NCI-H187 (cell line): ENCODE data around the gene CDHR3.

Experiments used
- DNase-seq, 2 experiments: peaks; one replicate each; lab custom pipeline; 2025; lab: John Stamatoyannopoulos, UW

The CDHR3 gene

GRCh38 chr7:106064771-106065574 lies 101.9 kb downstream of the CDHR3 start:
- DNase-seq, result no peak

DNA sequence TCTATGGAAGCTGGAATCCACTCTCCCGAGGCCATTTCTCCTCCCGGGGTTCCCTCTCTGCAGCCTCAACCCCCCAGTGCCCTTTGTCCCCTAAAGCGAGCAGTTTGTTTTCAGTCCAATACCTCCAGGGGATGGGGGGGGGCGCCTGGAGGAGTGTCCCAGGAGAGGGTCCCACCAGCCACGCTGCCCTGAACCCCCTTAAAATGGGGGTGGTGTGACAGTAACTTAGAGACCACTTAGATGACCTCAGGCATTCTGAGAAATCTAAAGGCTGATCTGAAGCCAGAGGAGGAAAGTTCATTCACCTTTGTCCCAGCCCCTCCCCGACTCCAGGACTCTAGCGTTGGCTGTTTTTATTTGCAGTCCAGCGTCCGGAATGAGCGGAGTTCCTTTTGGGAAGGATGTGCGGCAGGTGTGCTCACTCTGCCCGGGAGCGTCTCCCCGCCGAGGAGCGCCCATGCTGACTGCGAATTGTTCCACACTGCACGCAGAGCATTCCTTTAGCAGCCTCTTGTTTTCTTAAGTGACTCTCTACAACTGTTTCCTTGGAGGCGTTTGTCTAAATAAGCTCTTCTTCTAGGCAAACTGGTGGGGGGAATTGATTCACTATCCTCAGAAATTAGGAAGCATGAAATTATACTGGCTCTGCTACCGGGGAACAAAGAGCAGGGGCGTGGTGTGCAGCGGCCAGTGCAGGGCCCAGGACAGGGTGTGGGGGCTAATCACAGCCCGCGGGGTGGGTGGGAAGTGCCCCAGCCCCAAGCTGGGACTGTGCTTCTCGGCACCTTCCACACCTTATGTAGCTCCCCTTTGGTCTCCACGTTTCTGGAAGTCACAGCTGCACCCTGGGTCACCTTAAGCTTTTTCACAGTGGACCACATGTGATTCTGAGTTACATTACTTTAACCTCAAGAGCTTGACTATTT lies 102.8 kb downstream of the CDHR3 start:
- no peak for DNase-seq

- DNase-seq, result no peak
Measured at GRCh38 chr7:106067678-106068077, 104.6 kb downstream of the CDHR3 start.

- no peak for DNase-seq
Measured at GRCh38 chr7:106068538-106068961, 105.5 kb downstream of the CDHR3 start.

- no peak for DNase-seq
Measured at GRCh38 chr7:106068986-106069385, 105.9 kb downstream of the CDHR3 start.

DNA sequence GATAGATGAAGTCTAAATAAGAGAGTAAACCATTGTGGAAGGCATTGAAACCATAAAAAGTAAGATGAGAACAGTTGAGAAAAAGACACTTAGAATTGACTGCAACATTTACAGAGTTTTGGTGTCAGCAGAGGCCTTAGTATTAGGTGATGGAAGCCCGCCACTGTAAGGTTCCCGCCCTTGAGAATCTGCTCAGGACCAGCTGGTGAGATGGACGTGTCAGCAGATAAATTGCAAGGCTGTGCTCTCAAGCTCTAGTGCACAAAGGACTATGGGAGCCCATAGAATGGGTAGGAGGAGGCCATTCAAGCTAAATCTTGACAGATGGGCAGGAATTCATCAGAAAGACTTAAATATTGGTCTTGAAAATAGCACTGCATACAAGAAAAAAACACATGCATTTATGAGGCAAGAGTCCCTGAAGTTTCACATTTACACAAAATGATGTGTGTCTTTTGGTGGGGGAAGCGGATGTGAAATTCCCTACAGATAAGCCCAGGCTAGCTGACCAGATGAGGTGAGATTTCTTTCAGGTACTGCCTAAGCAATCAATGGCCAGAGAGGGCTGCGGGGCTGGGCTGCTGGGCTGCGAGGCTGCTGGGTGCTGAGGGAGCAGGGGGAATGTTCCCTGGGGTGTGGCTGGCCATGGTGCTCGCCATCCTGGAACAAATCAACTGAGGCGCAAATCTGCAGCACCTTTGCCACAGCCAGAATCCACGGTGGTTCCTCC lies 106.6 kb downstream of the CDHR3 start:
- no peak for DNase-seq

- no peak for DNase-seq
Measured at GRCh38 chr7:106070201-106070551, 107.1 kb downstream of the CDHR3 start.

DNA sequence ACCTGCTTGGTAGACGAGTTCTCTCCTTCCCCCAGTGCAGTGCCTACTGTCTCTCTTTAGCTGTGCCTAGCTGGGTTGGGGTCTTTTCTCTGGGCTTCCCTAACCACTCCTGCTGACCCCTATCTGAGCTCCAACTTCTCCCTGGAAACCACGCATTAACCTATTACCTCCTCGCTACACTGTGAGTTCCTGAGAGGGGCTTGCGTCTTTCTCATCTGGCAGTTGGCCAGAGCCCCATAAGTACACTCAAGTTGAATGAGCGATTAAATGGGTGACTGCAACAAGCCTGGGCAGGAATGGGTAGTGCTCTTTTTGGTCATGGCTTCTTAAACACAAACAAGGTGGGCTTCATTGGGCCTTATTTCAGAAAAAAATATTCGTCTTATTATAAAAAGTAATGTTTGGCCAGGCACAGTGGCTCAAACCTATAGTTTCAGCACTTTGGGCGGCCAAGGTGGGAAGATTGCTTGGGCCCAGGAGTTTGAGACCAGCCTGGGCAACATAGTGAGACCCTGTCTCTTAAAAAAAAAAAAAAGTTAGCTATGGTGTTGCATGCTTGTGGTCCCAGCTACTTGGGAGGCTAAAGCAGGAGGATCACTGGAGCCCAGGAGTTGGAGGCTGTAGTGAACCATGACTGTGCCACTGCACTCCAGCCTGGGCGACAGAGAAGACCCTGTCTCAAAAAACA lies 107.6 kb downstream of the CDHR3 start:
- peak; percentile 76 for DNase-seq

- DNase-seq, result peak; percentile 55 to 79
Measured at GRCh38 chr7:106071356-106071998, 108.4 kb downstream of the CDHR3 start.

DNA sequence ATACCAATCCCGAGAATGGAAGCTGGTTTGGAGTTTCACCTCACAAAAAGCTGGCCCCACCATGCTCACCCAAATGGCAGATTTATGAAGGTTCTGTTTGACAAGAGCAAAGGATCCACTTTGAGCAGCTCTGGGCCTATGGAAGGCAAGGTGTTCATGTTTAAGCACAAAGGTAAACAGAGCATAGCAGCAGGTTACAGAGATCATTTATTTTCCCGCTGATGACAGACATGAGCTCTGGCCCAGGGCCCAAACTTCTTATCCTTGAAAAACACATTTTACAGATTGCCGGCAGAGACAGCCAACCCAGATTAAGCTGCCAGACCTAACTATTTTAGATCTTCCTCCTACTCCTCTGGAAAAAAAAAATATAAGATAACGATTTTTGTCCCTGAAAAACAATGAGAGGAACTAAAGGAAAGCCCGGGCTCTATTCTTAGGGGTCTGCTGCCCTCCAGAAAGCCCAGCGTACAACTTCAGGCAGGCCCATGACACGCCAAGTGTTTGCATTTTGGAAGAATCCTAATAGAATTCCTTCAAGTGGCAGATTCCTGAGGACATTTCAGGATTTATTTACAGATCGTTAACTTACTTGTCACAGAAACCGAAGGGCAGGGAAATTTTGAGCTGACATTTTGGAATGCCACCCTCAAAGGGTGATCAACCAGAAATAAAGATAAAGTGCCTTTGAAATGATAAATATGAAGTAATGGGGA lies 109.1 kb downstream of the CDHR3 start:
- peak in 1 of 2 experiments; percentile 79 for DNase-seq

DNA sequence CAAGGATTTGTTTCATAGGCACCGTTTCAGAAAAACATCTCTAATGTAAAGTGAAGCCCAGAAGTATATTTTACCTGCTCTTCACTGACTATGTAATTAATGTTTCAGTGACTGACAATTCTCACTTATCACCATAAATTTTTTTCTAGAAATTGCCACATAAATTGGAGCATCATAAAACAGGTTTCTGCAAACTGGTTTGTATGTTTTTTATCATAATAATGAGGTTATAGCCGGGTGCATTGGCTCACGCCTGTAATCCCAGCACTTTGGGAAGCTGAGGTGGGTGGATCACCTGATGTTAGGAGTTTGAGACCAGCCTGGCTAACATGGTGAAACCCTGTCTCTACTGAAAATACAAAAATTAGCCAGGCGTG lies 109.6 kb downstream of the CDHR3 start:
- no peak for DNase-seq

- DNase-seq, result no peak
Measured at GRCh38 chr7:106073701-106074100, 110.6 kb downstream of the CDHR3 start.

- no peak for DNase-seq
Measured at GRCh38 chr7:106074257-106074656, 111.2 kb downstream of the CDHR3 start.

DNA sequence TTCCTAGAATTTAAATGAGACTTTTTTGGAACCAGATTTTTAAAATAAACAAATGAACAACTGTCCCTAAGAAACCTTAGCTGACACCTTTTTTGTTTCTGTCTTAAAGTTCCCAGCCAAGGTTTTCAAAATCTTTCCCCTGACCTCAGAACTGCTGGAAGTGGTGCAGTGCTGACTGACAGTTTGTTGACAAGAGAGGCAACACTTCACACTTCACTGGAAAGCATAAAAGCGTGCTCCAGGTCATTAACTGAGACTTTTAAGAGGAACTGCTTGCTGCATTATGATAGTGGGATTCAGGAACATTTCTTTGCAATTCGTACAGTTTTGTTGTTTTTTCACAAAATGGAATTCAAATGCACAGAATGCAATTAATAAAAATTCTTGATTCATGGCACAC lies 112.9 kb downstream of the CDHR3 start:
- no peak for DNase-seq

DNA sequence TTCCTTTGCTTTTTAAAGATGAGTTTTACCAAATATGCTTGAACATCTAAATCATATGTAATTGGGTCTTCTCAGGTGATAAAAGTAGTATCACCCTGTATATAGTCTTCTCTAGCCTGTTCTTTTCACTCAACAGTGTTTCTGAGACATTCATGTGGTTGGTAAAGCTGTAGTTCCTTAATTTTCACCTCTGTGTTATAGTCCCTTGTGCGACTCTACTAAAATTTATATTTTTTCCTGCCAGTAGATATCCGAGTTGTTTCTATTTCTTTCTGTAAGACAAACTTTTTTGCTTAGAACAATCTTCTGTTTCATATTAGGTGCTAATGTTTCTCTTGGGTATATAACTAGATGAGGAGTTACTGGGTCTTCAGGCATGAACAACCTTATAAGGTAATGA lies 113.5 kb downstream of the CDHR3 start:
- no peak for DNase-seq

DNA sequence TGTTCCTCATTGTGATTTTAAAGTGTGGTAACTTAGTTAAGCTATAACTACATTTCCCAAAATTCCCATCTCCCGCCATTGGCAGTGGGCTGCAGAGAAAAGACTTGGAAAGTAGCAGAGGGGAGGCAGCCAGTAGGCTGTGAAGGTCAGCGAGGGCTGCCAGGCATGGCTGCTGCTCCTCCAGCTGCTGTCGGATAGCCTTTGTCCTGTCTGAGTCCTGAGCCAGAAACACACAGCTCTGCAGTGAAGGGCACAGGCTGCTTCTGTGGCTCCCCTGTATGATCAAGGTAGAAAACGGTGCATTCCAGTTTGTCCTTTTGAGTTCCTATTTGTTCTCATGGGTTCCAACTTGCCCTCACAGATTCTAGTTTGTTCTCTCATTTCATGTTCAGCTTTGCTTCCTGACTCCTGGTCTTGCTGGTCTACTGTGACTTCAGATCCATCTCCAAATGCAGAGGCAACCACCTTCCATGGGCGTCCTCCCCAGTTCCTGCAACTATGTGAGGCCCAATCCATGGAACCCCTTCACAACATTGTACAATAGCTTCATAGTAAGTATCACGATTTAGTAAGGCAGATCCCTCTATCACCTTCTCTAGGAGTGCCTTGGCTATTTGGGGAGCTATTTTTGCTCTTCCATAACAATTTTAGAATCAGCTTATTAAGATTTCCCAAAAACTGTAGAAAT lies 117.4 kb downstream of the CDHR3 start:
- no peak for DNase-seq

DNA sequence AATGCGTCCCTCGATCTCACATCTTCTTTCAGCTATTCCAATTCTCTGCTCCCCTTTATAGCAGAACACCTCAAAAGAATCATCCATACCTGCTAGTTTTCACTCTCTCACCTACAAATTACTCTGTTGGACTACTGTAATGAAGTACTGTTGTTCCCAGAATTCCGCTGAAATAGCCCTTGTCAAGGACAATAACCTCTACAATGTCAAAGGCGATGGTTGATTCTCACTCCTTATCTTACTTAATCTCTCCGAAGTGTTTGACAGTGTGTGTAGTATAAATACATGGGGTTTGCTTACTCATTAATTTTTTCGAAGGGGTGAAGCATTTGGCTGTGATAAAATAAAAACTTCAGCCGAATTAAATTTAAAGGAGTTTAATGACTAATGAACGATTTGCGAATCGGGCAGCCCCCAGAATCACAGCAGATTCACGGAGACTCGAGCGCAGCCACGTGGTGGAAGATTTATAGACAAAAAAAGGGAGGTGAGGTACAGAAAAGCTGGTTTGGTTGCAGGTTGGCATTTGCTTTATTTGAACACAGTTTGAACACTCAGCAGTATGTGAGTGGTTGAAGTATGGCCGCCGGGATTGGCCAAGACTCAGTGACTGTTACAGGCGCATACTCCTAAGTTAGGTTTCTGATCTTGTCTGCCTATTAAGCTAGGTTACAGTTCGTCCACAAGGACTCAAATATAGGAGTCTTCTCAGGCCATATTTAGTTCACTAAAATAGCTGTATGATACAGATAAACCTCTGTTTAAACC lies 119.2 kb downstream of the CDHR3 start:
- no peak for DNase-seq
